ENCODE data around the gene MAD1L1. TPM values are rescaled to one million over a fixed set of nuclear protein-coding genes. Genes with fewer than 3 reads are reported as not detected.

Gene MAD1L1
- total RNA-seq, 4 donors from 2014 or later = 21.0 to 49.7 (median 29.8) TPM

DNA sequence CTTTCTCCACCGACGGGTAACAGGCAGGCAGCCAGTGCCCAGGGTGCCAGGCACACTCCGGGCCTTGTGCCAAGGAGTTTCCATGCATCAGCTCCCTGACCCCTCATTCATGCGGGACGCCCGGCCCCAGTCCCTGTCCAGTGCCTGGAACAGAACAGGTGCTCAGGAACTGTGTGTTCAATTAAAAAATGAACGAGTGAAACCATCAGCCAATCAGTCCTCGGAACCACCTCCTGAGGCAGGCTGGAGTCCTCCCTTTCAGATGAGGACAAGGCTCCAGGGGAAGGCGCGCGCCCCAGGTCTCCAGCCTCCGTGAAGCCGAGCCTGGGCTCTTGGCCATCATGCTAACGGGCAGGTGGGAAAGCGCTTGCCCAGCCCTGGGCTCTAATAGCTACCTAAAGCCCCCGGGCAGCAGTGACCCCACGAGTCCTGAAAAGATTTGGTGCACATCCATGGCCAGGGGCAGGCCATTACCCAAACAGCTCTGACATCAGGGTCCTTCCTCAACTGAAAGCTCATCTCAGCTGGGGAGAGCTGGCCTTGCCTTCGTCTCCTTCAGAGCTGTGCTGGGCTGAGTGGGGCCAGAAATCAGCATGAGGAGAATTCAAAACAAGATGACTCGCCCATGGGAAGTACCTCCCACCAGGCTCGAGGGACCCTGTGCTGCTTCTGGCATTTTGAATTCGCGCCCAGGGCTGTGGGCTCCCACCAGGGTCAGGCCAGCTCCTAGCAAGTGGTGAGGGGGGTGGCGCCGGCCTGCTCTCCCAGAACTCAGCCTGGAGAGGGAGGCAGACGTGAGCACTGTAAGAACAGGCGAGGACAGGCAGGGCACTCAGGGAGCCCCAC is 200.5 kb downstream of the MAD1L1 start:
- TF ChIP-seq, protein P1, sequence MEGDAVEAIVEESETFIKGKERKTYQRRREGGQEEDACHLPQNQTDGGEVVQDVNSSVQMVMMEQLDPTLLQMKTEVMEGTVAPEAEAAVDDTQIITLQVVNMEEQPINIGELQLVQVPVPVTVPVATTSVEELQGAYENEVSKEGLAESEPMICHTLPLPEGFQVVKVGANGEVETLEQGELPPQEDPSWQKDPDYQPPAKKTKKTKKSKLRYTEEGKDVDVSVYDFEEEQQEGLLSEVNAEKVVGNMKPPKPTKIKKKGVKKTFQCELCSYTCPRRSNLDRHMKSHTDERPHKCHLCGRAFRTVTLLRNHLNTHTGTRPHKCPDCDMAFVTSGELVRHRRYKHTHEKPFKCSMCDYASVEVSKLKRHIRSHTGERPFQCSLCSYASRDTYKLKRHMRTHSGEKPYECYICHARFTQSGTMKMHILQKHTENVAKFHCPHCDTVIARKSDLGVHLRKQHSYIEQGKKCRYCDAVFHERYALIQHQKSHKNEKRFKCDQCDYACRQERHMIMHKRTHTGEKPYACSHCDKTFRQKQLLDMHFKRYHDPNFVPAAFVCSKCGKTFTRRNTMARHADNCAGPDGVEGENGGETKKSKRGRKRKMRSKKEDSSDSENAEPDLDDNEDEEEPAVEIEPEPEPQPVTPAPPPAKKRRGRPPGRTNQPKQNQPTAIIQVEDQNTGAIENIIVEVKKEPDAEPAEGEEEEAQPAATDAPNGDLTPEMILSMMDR (IDR thresholded peaks at IDR 0.05; ENCODE audit: low read depth) = no peak

DNA sequence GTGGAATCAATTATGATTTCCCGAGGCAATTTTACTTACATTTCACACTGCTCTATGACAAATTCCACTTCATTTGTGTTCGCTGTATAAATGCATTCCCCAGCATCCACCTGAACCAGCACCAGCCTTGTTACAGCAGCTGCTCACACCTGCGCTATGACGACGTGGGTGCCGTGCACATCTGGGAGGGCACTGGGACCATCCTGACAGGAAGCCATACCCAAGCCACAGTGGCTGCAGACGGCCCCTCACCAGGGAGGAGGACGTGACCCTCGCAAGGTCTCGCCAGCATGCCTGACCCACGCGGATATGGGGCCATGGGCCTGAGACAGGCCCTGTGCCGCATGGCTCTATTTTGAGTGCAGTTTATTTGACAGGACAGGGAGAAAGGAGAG is 201.3 kb downstream of the MAD1L1 start:
- TF ChIP-seq, protein P1 (IDR thresholded peaks at IDR 0.05; ENCODE audit: low read depth) = no peak

DNA sequence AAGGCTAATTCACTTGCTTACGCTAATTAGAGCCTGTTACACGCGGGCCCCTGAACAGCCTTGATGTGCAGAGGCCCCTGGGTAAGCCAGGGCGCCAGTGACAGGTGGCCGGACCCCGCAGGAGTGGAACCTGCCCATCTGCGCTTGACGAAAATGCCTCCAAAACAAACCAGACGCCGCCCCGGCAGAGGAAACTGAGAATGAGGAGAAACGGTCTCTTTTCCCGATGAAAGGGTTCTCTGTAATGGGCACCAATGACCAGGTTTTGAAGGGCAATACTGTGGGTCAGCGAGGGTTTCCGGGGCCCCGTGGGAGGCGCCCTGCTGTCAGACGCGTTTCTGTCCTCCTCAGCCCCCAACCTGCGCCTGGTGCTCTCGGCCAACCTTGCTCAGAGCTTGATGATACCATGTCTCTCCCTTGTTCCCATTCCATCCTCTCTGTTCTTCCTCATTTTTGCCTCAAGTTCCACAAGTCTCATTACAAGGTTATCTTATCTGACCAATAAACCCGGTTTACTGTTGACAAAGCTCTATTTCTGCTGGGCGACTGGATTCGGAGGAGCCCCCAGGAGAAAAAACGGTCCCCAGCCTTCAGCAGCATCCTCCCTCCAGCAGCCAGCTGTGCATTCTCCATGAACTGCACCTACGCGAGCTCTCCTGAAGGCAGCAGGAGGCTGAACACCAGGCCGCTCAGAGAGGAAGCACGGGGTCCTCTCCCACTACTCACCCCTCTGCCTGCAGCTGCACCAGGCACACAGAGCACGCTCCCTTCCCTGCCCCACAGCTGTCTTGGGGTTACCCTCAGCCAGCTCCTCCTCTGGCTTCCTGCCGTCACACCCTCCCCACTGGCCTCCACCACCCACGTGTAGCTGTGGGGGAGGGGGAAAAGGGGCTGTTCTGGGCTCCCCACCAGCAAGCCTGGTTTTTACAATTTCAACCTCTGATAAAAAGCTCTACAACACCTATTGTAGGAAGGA is 202.0 kb downstream of the MAD1L1 start:
- TF ChIP-seq, protein P1 (IDR thresholded peaks at IDR 0.05; ENCODE audit: low read depth) = no peak

DNA sequence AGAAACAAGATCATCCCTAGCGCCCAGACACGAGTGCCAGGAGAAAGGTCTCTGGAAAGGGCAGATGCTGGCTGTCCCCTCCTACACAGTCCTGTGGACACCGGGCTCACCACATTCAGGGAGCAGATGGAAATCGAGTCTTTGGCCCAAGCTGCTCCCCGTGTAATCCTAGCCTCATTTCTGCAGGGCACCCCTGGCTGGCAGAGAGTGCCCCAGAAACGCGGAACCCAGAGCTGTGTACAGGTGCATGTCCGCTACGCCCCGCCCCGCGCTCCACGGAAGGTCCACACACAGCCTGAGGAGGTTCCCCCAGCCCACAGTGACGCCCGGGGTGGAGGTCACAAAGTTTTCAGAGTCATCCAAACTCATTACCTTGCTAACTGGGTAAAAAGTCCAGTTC is 202.8 kb downstream of the MAD1L1 start:
- TF ChIP-seq, protein P1 (IDR thresholded peaks at IDR 0.05; ENCODE audit: low read depth) = no peak

DNA sequence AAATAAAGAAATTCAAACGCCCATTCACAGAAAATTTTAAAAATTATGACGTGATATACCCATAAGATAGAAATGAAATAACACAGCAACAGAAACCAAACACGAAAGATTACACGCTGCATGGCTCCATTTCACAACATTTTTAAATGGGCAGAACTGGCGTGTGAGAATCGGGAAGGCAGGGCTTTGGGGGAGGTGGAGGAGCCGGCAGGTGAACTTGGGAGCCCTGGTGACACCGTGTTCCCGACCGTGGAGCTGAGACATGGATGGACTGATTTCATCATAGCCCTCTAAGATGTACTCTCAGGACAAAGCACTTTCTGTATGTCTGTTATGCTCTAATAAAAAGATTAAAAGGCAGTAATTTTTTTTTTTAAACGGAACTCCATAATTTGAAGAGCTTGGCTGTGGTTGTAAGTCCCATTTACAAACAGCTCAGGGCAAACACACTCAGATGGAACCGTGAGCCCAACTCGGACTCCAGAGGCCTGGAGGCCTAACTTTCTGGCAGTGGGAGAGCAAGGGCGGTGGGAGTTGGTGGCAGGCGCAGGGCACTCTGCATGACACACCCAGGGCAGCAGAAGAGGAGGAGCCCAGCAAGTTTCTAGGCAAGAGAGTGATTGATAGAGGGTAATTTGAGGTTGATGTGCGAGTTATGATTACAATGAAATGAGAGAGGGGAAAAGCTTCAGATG is 203.4 kb downstream of the MAD1L1 start:
- TF ChIP-seq, protein P1 (IDR thresholded peaks at IDR 0.05; ENCODE audit: low read depth) = no peak

DNA sequence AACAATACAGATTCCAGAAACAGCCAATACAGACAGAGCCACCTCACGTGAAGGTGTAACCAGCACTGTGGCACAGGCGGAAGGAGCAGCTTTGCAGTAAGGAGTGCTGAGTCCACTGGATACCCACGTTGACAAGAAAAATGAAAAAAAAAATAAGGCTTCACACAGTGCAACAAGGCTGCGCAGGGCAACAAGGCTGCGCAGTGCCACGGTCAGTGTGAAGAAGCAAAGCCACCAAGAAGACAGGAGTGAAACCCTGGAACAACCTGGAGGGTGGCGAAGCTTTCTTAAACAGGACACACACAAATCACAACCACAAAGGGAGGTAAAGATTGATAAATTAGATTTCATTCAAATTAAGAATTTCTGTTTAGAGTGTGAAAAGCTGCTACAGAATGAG is 204.0 kb downstream of the MAD1L1 start:
- TF ChIP-seq, protein P1 (IDR thresholded peaks at IDR 0.05; ENCODE audit: low read depth) = no peak
